HG03439 (cell line): ENCODE measurements around the gene COG1.

Experiments
- ATAC-seq: cut with Tn5 transposase; IDR thresholded peaks from one replicate; pipeline ENCODE4 v1.9.1; 2021; ENCODE audit warnings: mild to moderate bottlenecking, moderate library complexity; ENCODE audit not compliant: unreplicated experiment

Gene COG1

DNA sequence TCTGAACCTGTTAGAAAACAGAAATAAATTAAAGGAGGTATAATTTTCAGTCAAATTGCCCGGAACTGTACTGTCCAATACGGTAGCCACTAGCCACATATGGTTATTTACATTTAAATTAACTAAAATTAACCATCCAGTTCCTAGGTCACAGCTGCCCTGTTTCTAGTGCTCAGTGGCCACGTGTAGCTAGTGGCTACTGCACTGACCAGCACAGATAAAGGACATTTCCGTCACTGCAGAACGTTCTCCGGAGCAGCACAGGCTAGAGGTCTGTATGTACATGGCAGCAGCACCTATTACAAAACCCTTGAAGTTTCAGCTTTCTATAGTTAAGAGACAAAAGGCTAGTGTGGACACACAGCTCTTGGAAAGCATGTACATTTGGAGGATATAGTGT is 35.1 kb downstream of the COG1 start:
- ATAC-seq = no peak

DNA sequence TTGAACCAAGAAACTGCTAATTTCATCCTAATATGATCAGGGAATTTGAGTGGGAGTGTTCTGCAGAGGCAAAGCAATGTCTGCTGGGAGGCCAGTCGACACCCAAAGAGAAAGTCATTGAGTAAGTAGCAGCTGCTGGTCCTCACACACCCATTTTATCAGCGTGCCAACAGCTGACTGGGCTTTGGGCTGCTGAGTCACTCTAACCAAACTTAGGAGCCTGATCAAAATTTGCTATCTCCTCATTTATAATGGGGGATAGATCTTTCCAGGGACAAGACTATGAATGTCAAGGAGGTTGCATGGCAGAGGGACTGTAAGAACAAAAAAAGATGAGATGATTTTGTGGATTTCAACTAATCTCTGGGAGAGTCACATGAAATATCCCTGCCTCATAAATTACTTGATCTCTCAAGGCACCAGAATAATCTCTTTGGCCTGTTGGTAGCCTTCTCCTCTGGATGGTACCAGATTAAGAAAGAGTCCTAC is 35.9 kb downstream of the COG1 start:
- ATAC-seq = no peak

DNA sequence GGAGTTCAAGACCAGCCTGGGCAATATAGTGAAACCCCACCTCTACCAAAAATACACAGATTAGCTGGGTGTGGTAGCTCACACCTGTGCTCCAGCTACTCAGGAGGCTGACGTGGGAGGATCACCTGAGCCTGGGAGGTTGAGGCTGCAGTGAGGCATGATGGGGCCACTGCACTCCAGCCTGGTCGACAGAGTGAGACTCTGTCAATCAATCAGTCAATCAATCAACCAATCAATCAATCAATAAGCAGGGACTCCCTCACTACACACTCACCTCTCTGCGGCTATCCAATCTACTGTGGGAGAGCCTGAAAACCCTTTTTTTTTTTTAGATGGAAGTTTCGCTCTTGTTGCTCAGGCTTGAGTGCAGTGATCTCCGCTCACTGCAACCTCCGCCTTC is 37.2 kb downstream of the COG1 start:
- ATAC-seq = no peak

DNA sequence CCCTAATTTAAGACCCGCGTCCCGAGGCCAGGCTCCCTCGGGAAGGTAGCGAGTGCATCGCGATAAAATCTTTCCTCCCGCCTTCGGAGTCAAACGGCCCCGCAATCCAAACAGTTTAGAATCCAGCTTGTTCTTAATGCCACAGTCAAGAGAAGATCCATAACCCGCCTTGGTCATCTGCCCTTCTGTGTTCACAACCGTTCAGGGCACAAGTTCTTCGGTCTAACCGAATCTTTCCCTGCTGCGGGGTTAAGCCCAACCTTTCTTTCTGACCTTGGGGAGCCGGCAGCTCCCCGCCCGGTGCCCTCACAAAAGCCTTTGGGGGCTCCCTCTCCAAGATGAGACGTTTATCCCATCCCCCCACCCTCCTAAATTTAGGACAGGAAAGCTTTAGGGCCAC is 38.5 kb downstream of the COG1 start:
- ATAC-seq = no peak

DNA sequence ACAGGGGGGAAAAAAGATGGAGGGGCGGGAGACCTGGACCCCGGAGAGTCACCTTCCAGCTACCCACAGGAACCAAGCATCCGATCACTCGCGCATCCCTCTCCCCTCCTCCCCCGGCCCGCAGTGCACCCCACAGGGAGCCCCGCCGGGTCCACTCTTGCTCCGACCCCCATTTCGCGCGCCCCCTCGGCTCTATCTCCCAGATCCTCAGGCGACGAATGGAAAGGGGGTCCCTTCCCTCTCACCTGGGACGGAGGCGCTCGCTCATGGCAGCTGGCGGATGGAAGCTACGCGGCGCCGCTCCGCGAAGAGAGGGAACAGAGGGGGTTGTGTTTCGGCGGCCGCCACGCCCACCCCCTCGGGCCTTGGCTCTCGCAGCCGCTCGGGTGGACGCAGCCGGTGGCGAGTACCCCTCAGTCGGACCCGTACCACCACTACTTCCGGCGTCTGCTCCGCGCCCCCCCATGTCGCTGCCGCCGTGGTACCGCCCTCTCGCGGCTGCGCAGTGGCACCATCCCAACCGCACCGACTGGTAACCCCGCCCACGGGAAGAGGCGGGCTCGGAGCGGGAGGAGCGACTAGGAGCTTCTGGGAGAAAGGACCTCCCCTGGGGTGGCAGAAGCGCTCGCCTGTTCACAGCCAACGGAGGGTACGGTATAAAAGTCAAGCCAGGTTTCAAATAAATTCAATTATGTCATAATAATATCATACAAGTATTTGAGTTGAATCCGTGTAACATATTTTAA is 39.2 kb downstream of the COG1 start:
- ATAC-seq = peak; percentile 68

DNA sequence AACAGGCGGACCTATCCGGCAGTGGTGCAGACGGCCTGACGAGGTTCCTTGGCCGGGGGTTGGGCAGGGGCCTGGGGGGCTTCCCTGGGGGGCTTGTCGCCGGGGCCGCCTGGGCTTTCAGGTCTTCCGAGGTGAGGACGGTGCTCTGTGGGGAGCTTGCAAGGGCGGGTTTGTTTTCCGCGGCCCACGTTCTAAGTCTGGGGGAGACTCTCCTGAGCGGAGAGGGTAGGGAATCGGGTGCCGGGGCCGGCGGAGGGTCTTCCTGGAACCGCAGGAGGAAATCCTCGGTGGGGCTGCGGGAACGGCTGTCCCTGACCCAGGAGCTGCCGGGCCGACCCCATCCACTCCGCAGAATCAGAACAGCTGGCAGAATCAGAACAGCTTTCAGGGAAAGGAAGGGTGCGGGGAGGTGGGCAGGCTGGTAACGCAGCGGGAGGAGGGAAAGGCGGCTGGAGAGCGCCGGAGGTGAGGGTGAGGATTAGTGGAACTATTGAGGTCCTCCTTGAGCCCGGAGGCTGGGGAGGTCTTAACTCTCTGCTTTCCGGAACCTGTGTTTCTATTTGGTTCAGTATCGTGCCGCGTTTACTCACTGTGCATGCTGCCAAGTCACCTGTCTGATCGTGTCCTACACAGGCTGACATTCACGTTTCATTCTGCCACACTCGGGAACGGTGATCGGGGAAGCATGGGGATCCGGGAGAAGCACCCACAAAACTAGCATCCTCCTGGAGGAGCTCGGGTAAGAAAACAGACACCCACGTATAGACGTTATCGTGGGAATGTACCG is 39.9 kb downstream of the COG1 start:
- ATAC-seq = peak; percentile 21

DNA sequence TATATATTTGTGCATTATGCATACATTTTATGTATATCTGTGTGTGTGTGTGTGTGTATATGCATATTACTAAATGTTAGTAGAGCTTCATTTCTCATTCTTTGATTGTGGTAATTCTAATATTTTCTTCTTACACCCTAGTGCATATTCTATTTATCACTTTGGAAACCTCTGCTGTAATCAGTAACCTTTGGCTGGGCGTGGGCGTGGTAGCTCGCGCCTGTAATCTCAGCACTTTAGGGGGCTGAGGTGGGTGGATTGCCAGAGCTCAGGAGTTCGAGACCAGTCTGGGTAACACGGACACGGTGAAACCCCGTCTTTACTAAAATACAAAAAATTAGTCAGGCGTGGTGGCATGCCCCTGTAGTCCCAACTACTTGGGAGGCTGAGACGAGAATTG is 41.9 kb downstream of the COG1 start:
- no peak for ATAC-seq

DNA sequence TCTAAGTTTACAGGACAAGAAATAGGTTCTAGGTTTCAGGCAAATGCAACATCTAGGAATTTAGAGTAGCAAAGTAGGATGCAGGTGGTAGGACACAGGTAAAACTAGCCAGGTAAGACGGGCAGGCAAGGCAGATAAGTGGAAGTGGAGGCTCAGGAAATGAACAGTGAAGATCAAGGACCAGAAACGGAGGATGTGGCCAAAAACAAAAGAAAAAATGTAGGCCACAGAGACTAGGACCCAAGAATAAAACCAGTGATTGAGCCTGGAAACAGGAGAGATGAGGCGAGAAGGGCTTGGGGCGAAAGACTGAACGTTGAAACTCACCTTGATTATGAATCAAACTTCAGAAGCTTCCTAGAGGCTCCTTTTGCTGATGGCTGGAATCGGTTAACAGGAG is 44.9 kb downstream of the COG1 start:
- ATAC-seq = no peak

DNA sequence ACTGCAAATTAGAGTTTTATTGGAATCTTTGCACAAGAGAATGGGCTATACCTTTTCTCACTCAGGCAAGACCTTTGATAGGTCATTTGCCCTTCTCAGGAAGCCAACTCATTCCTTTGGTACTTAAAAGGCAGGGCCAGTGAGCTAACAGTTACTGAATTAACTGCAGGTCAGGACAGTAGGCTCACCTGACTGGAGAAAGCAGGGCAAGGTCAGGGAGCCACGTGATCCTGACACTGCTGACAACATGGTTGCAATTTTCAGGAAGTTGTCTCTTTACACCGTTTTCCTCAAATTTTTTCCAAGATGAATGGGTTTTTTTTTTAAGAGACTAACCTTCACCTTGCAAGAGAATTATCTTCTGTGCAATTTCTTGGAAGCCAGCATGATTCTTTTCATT is 47.7 kb downstream of the COG1 start:
- no peak for ATAC-seq

DNA sequence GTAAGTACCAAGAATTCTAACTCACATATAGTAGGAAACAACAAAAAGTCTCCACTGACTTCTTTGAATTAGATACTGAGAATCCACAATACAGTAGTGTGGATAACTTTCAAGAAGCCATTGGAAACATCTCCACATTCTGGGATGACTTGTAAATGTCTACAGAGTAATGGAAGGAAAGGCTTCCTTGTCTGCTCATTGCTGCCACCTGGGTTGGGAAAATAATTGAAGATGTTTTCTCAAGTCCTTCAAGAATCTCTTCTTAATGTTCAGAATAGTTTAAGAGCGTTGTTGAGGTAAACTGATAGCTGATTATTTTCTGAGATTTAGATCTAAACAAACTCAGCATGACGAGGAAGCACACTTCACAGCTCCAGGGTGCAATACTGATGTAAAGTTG is 54.9 kb downstream of the COG1 start:
- no peak for ATAC-seq

DNA sequence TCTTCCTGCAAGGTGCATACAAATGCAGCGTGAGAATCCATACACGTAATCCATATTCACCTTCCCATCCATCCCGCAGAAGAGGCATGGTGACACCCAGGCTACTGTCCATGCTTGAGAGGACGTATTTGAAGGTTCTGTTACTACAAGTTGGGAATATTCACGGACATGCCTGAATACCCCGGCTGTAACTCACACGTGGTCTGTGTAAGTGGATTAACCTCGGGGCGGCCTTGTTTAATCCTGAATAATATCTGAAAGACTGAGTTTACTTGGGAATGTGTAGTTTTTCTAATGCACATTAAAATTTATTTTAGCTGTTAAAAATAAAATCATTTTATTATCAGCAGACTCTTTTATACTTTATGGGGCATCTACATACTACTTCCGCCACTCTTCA is 55.7 kb downstream of the COG1 start:
- no peak for ATAC-seq

DNA sequence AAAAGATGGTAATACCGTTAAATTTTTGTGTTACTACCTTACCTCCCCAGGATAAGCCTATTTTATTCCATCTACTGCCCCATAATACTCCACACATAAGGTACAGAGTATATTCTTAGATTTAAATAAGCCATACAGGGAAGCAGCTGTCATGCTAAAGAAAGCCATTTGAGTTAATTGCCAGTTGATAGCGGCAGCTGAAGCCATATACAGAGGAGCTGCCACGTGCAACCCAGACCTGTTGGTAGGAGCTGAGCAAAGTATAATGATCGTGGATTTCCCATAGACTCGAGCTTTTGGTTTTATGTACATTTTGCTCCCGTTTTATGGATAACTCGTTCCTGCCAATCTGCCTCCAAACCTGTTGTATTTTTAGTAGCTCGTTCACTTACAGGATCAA is 56.8 kb downstream of the COG1 start:
- ATAC-seq = no peak

DNA sequence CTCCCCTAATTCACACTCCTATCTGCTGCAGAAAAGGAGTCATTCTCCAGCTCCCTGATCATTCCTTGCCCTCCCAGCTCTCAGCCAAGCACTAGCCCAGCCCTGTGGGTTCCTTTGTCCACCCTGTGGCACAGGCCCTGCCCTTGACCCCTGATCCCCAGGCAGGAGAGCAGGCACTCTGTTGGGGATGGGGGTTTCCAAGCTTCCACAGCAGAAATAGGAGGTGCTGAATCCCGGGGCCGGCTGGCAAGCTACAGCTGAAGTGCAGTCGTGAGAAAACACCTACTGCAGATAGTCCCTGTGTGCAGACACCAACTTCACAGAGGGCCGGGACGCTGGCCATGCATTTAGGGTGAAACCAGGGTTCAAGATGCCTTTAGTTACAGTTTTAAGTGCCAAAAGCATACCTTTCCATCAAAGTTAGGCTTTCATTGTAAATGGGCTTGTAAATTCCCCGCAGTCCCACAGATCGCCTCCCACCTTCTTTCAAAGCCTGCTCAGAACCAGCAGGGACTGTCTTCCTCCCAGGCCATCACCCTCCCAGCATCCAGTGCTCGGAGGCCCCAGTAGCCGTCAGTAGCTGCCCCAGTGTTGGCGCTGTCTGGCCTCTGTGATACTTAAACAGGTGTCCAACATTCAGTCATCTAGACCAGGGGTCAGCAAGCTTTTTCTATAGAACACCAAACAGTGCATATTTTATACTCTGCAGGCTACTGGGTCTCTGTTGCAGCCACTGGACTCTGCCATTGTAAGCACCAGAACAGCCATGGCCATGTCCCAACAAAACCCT is 58.2 kb downstream of the COG1 start:
- ATAC-seq = no peak

DNA sequence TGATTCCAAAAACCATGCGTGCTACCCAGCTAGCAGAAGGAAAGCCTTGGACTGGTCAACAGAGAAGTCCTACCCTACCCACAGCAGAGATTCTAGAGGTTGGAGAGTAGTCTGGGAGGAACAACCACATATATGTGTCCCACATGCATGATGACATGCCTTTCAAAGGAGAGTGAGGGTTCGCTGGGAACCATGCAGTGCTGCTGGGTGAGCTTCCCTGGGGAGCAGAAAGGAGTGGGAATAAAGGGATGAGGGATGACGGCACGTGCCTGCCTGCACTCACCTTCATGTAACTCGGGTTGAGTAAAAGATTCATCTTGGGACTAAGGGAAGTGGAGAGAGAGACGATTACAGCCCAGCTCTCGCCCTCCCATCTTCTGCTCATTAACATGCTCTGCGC is 59.0 kb downstream of the COG1 start:
- no peak for ATAC-seq

DNA sequence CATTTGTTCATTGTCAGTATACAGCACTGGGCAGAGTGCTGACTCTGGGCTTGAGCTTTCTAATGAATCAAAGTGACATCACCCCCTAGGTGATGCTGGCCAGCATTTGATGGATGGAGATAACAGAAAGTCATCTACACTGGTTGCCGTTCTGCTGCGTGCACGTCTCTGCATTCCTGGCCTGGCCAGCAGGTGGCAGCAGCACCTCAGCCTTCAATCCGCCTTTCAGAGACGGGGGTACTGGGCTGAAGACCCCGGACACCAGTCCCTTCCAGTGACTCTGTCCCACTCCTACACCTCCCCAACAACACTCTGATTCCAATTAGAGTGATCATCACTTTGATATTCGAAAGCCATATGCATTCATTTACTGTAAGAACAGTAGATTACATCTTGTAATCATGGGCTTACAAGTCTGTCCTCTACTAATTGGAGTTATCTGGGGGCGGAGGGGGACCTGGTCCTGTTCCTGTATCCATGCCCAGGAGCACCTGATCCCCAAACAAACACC is 62.9 kb downstream of the COG1 start:
- no peak for ATAC-seq

DNA sequence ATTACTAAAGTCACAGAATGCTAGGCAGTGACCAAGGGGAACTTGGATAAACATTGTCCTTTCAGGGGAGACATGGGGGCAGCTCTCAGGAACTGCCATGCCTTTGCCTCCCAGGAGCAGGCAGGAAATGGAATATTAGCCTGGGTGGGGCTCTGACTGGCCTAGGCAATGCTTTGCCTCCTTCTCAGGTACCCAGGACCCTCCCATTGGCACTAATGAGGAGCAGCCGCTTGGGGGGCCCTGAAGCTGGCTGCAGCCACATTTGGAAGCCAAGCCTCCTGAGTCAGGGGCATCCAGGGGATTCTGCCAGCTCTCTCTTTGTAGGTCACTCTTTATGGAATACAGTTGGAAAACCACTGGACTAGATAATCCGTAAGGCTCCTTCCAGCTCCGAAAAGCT is 63.4 kb downstream of the COG1 start:
- ATAC-seq = no peak

DNA sequence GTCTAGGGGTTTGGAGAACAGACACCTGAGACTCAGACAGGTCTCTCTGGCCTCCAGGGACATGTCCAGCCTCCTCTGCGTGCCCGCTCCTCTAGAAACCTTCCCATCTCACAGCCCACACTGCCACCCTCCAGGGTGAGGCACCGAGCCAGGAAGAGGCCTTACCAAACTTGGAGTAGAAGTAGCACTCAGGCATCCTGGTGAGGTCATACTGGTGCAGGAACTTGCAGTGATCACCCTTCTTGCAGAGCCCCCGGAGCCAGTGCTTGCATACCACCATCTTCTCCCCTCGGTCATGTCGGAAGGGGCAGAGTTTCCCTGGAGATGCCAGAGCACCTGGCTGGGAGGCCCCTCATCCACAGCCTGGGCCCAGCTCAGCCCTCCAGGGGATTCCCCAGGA is 64.7 kb downstream of the COG1 start:
- ATAC-seq = no peak
